ENCODE data around the gene EDAR.

EDAR gene

GRCh38 chr2:108967757-108968156 lies 21.3 kb downstream of the EDAR start:
- DNase-seq (ENCODE audit: low spot score) = no peak

GRCh38 chr2:108965540-108966289 lies 23.3 kb downstream of the EDAR start:
- DNase-seq (ENCODE audit: low spot score) = no peak

- DNase-seq (ENCODE audit: low spot score) = no peak
These were observed 26.0 kb downstream of the EDAR start for GRCh38 chr2:108963057-108963456.

GRCh38 chr2:108961796-108962195 lies 27.2 kb downstream of the EDAR start:
- DNase-seq (ENCODE audit: low spot score) = no peak

GRCh38 chr2:108960006-108960405 lies 29.0 kb downstream of the EDAR start:
- no peak for DNase-seq (ENCODE audit: low spot score)

GRCh38 chr2:108959401-108959800 lies 29.6 kb downstream of the EDAR start:
- DNase-seq (ENCODE audit: low spot score) = no peak

- DNase-seq (ENCODE audit: low spot score) = no peak
These were observed 30.2 kb downstream of the EDAR start for GRCh38 chr2:108958632-108959341.

- DNase-seq (ENCODE audit: low spot score) = no peak
These were observed 31.0 kb downstream of the EDAR start for GRCh38 chr2:108958002-108958401.

GRCh38 chr2:108956375-108956774 lies 32.6 kb downstream of the EDAR start:
- DNase-seq (ENCODE audit: low spot score) = no peak

GRCh38 chr2:108950369-108951135 lies 38.5 kb downstream of the EDAR start:
- DNase-seq (ENCODE audit: low spot score) = no peak

- no peak for DNase-seq (ENCODE audit: low spot score)
These were observed 39.4 kb downstream of the EDAR start for GRCh38 chr2:108949316-108950239.

- no peak for DNase-seq (ENCODE audit: low spot score)
These were observed 41.6 kb downstream of the EDAR start for GRCh38 chr2:108947271-108947907.

- no peak for DNase-seq (ENCODE audit: low spot score)
These were observed 42.6 kb downstream of the EDAR start for GRCh38 chr2:108946442-108946841.

- no peak for DNase-seq (ENCODE audit: low spot score)
These were observed 43.1 kb downstream of the EDAR start for GRCh38 chr2:108945969-108946368.

GRCh38 chr2:108944601-108945331 lies 44.3 kb downstream of the EDAR start:
- no peak for DNase-seq (ENCODE audit: low spot score)

GRCh38 chr2:108943751-108944150 lies 45.3 kb downstream of the EDAR start:
- DNase-seq (ENCODE audit: low spot score) = no peak

- DNase-seq (ENCODE audit: low spot score) = no peak
These were observed 46.1 kb downstream of the EDAR start for GRCh38 chr2:108942888-108943287.

GRCh38 chr2:108942231-108942825 lies 46.7 kb downstream of the EDAR start:
- no peak for DNase-seq (ENCODE audit: low spot score)

GRCh38 chr2:108941767-108942166 lies 47.3 kb downstream of the EDAR start:
- DNase-seq (ENCODE audit: low spot score) = no peak

GRCh38 chr2:108941161-108941665 lies 47.8 kb downstream of the EDAR start:
- no peak for DNase-seq (ENCODE audit: low spot score)

All from COLO829 (cell line).